ENCODE data around the gene DSG2.

GRCh38 chr18:31557446-31557845, 59.5 kb downstream of the DSG2 start:
- no peak for TF ChIP-seq CTCF (IDR thresholded peaks at IDR 0.05)
- no peak for TF ChIP-seq POLR2A (IDR thresholded peaks at IDR 0.05)

All from ovary (tissue), 3 donors.